ENCODE data around the gene ABHD14A.
A peak's percentile ranks its signal among the peaks of the same experiment; 100 is the strongest.

The ABHD14A gene

GRCh38 chr3:51940648-51941462, 34.0 kb upstream of the ABHD14A start:
- no peak for DNase-seq (ENCODE audit: low read depth in 2 of 3, low spot score in 2 of 3)

GRCh38 chr3:51941463-51941797, 33.4 kb upstream of the ABHD14A start:
- no peak for DNase-seq (ENCODE audit: low read depth in 2 of 3, low spot score in 2 of 3)

GRCh38 chr3:51941798-51942602, 32.9 kb upstream of the ABHD14A start, which contains the start of the genes PARP3 and RRP9:
Gene PARP3 (plus strand): TSS chr3:51942363. CDS start chr3:51943356, 993 bp downstream.
Gene RRP9 (minus strand): TSS chr3:51941904. CDS start chr3:51941867, 37 bp downstream.
- DNase-seq (ENCODE audit: low read depth in 2 of 3, low spot score in 2 of 3): peak; percentile 90 to 99 (median 91)

GRCh38 chr3:51942603-51943450, 32.0 kb upstream of the ABHD14A start:
- DNase-seq (ENCODE audit: low read depth in 2 of 3, low spot score in 2 of 3): peak in 2 of 3 experiments; percentile 10 to 43

GRCh38 chr3:51943451-51944391, 31.1 kb upstream of the ABHD14A start:
- DNase-seq (ENCODE audit: low read depth in 2 of 3, low spot score in 2 of 3): no peak

GRCh38 chr3:51944451-51945021, 30.3 kb upstream of the ABHD14A start:
- no peak for DNase-seq (ENCODE audit: low read depth in 2 of 3, low spot score in 2 of 3)

GRCh38 chr3:51945031-51945840, 29.6 kb upstream of the ABHD14A start:
- DNase-seq (ENCODE audit: low read depth in 2 of 3, low spot score in 2 of 3): no peak

- no peak for DNase-seq (ENCODE audit: low read depth in 2 of 3, low spot score in 2 of 3)
Measured at GRCh38 chr3:51945926-51946705, 28.7 kb upstream of the ABHD14A start.

- no peak for DNase-seq (ENCODE audit: low read depth in 2 of 3, low spot score in 2 of 3)
Measured at GRCh38 chr3:51946796-51947195, 28.1 kb upstream of the ABHD14A start.

GRCh38 chr3:51947215-51947900, 27.5 kb upstream of the ABHD14A start:
- no peak for DNase-seq (ENCODE audit: low read depth in 2 of 3, low spot score in 2 of 3)

- no peak for DNase-seq (ENCODE audit: low read depth in 2 of 3, low spot score in 2 of 3)
Measured at GRCh38 chr3:51948016-51948580, 26.8 kb upstream of the ABHD14A start.

GRCh38 chr3:51949121-51949520, 25.7 kb upstream of the ABHD14A start:
- DNase-seq (ENCODE audit: low read depth in 2 of 3, low spot score in 2 of 3): no peak

- no peak for DNase-seq (ENCODE audit: low read depth in 2 of 3, low spot score in 2 of 3)
Measured at GRCh38 chr3:51950899-51951298, 24.0 kb upstream of the ABHD14A start.

GRCh38 chr3:51953445-51953844, 21.4 kb upstream of the ABHD14A start:
- DNase-seq (ENCODE audit: low read depth in 2 of 3, low spot score in 2 of 3): no peak

- no peak for DNase-seq (ENCODE audit: low read depth in 2 of 3, low spot score in 2 of 3)
Measured at GRCh38 chr3:51954105-51954504, 20.8 kb upstream of the ABHD14A start.

GRCh38 chr3:51954713-51955112, 20.2 kb upstream of the ABHD14A start:
- DNase-seq (ENCODE audit: low read depth in 2 of 3, low spot score in 2 of 3): no peak

GRCh38 chr3:51955175-51955892, 19.5 kb upstream of the ABHD14A start, which contains the start of gene GPR62:
Gene GPR62 (plus strand): TSS chr3:51955381. CDS start chr3:51955653, 272 bp downstream.
- no peak for DNase-seq (ENCODE audit: low read depth in 2 of 3, low spot score in 2 of 3)
